Activated CD4-positive, alpha-beta T cell treated with anti-CD3 and anti-CD28 coated beads, Interleukin-2, amount 50 U/mL, for 4 hours (primary cell): ENCODE results near the gene TPD52L3.

Experiments used
- DNase-seq, 2 experiments: peaks; one replicate each; pipeline ENCODE4 v3.0.0-alpha.2; 2020

Gene TPD52L3

DNA sequence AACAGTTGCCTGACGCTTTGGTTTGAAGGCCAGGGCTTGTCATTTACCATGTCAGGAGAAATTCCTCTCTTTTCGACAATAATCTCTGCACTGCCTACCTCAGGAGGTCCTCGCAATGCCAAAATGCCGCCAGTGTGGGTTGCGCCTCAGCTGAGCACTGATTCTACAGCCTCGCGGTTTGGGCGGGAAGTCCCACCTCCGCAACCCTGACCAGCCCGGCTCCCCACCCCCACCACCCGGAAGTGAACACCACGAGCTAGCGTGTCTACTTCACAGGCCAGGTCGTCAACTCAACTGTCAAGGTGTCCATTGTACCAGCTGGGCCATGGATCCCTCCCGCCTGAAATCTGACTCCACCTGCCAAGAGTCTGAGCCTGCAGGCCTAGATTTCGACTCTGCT lies at the start of gene TPD52L3:
Gene TPD52L3, plus strand, starts transcription at position 273 of the 400 bp plus-strand sequence. CDS start 221 bp downstream, outside the sequence.
- no peak for DNase-seq

DNA sequence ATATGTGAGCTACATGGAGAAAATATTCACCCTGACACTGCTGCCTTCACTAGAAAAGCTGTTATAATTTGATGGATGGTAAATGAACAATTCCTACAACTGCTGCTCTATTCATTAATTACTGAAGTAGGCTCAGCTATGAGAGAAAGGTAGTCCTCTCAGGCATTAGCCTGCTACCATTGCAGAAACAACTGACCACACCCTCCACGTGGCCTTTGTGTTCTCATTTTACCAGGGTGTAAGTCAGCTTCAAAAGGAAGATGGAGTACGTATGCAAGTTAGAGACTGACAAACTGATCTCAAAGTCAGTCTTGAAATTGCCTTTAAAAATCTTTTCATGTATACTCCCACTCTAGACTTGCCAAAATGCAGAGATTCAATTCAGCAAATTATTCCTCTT lies 26.3 kb upstream of the TPD52L3 start:
- DNase-seq = no peak

DNA sequence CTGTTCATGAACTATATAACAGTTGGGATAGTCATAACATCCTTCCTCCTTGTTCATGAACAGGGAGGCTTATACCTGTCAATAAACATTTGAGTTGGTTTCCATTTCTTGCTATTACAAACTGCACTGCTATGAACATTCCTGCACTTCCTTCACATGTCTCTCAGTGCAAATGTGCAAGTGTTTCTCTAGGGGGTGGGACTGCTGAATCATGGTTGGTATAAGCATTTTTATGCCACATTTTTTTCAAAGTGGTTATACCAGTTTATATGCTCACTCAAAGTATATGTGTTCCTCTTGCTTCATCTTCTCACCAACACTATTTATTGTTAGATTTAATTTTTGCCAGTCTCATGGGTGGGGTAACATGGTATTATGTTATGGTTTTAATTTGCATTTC lies 25.8 kb upstream of the TPD52L3 start:
- DNase-seq = no peak

DNA sequence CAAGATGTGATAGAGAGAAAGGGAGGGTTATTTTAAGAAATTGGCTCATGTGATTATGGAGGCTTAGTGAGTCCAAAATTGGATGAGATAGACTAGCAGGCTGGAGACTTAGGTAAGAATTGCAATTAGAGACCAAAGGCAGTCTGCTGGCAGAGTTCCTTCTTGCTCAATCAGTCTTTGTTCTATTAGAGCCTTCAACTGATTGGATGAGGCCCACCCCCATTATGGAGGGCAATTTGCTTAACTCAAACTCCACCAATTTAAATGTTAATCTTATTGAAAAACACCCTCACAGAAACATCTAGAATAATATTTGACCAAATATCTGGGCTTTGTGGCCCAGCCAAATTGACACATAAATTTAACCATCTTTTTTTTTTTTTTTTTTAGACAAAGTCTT lies 23.9 kb upstream of the TPD52L3 start:
- no peak for DNase-seq

DNA sequence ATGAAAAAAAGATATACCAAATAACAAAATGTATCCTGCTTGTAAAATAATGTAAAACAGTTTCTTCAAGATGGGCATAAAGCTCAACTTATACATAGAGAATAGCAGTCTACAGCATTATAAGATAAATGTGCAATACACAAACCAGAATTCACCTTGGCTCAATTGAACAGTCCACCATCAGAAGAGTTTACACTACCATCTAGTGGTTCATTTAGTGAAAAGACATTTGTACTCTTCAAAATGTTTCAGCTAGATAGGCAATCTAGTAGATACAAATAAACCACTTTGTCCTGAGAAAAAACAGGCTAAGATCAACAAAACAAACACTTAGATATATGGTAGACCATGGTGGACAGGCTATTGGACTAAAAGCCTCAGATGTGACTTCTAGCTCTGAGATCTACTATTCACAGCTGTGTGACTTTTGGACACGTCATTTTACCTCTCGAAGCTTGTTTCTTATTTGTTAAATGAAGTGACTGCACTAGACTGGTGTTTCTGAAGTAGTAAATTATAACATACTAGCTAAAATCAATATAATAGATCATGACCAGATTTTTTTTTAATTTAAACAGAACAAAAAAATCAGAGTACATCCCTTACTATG lies 22.1 kb upstream of the TPD52L3 start:
- DNase-seq = no peak

DNA sequence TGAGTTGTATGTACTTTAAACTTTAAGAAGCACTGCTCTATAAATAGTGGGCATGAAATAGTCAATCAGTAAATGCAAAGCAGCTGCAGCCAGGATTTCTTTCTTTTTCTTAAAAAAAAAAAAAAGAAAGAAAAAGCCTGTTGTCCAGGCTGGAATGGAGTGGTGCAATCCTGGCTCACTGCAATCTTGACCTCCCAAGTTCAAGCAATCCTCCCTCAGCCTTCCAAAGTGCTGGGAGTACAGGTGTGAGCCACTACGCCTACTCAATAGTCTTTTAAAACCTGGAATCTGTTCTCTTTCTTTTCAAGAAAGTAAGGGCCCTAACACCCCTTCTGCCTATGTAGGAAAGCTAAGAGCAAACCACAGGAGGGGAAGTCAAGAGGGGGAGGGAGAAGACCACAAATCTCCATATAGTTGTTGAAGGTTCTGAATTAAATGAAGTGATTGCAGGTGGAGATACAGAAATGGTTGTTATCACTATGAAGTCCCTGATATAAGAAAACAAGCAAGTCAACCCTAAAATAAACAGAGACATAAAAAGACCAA lies 20.6 kb upstream of the TPD52L3 start:
- DNase-seq = no peak

DNA sequence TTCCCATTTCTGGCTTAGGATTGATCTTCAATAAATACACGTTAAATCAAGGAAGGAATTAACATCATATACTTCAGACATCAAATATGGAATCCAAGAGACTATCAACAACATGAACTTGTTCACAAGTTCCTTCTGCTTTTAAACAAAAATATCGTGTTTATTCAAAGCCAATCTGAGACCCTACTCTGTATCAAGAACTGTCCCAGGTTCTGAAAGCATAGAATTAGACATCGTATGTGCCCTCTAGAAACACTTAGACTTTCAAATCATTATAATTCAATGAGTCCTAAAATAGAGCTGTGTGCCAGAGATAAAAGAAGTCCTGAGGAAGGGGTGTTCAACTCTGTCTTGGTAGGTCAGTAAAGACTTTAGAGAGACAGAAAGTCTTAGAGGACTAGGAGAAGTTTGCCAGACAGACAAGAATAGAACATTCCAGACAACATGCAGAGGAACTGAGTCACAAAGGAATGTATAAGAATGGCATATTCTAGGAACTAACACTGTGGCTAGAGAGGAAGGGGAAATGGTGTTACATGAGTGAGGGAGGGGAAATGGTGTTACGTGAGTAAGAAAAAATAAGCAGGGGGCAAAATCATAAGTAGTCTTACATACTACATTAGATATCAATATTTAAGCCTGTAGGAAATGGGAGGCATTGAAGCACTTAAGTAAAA lies 2.9 kb downstream of the TPD52L3 start:
- no peak for DNase-seq

DNA sequence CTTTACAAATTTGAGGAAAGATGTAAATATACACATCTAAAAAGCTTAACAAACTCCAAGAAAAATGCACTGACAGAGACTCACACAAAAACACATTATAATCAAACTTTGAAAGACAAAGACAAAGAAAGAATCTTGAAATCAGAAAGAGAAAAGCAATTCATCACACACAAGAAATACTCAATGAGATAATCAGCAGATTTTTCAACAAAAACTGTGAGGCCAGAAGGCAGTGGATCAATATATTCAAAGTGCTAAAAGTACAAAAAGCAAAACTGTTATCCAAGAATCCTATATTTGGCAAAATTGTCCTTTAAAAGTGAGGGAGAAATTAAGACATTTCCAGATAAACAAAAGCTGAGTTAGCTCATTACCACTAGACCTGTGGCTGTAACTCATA lies 6.1 kb downstream of the TPD52L3 start:
- no peak for DNase-seq

DNA sequence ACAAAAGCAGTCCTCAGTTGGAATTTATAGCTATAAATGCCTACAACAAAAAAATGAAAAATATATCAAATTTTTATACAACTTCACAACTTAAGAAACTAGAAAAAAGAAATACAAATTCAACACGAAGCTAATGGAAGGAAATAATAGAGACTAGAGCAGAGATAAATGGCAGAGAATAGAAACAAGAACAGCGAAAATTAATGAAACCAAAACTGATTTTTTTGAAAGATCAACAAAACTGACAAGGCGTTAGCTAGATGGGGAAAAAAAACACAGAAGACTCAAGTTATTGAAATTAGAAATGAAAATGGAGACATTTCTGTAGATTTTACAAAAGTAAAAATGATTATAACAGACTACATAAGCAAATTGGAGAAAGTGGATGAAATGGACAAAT lies 20.6 kb downstream of the TPD52L3 start:
- DNase-seq = no peak

DNA sequence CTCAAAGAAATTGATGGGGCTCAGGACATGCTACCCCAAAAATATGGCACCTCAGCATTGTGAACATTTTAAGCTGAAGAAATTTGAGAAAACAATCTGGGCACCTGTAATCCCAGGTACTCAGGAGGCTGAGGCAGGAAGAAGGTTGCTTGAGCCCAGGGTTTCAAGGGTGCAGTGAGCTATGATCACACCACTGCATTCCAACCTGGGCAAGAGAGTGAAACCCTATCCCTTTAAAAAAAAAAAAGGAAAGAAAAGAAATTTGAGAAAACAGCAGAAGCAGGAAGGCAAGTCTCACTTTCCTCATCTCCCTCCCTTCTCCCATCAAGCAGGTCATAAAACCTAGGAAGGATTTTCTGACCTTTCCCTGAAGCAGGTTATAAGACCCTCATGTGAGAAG lies 23.6 kb downstream of the TPD52L3 start:
- no peak for DNase-seq

DNA sequence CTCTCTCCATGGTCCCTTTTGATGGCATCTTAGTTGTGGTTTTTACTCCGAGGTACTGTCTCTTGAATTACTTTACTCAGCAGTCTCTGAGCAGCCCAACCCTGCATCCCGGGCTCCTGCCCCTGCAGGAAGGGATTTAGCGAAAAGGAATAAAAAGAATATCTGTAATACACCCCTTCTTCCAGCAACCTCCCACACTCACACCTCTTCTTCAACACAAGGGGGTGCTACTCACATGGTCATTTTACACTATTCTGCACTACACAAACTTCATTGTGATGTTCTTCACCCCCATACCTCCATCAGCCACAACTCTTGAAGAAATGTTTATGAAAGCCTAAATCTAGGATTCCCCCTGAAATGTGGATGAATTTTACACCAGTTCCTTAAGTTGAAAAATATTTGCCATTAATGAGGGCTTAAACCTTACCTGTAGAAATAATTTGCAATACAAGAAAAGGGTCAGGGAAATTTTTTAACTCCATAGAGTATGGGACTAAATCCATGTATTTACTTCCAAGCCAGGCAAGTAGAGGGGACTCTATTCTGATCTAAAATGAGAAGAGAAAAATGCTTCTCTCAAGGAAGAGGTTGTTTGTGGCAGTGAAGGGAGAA lies 26.0 kb downstream of the TPD52L3 start:
- no peak for DNase-seq

DNA sequence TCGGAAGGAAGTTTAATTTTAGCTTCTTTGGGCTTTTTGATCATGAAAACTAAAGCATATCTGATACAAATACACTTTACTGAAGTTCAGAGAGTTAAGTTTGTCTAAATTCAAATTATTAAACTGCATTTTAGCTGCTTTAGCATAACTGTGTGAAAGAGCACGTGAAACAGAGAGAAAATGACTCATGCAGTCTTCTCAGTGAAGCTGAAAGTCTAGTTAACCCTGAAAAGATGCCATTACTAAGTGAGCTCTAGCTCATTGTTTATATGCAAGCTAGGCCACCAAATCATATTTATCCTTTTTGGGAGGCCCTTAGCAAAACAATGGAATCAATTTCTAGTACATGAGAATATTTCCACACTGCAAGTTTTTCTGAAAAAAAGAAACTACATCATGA lies 27.6 kb downstream of the TPD52L3 start:
- DNase-seq = no peak

DNA sequence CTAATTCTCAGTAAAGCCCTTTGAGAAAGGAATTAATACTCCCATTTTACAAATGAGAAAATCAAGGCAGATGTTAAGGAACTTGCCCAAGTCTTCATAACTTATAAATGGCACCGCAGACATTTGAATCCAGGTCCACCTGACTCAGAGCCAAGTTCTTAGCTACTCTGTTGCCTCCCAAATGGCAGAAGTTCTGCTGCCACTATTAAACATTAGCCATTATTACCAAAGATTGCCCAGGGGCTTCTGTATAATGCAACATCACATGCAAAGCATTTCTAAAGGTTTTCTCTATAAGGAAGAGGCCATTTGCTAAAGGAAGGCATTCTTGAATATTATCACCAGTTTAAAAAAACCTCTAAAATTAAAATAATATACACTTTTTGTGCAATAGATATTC lies 28.3 kb downstream of the TPD52L3 start:
- no peak for DNase-seq

DNA sequence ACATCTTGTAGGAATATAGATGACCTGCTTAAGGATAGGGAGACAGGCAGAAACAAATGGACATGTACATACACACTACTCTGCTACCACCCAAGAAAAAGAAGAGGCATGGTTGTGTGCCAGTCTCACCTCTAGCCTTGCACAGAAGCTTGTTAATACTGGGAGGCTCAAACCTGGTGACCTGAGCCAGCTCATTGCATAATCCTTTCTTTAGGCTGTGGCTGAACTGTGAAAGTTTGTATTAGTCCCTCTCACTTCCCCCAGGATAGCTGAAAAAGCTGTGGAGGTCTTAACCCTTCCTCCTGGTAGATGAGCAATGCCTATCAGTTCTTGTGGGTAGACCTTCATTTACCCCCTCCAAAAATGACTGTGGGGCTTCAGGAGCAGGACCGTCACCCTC lies 28.7 kb downstream of the TPD52L3 start:
- DNase-seq = no peak

DNA sequence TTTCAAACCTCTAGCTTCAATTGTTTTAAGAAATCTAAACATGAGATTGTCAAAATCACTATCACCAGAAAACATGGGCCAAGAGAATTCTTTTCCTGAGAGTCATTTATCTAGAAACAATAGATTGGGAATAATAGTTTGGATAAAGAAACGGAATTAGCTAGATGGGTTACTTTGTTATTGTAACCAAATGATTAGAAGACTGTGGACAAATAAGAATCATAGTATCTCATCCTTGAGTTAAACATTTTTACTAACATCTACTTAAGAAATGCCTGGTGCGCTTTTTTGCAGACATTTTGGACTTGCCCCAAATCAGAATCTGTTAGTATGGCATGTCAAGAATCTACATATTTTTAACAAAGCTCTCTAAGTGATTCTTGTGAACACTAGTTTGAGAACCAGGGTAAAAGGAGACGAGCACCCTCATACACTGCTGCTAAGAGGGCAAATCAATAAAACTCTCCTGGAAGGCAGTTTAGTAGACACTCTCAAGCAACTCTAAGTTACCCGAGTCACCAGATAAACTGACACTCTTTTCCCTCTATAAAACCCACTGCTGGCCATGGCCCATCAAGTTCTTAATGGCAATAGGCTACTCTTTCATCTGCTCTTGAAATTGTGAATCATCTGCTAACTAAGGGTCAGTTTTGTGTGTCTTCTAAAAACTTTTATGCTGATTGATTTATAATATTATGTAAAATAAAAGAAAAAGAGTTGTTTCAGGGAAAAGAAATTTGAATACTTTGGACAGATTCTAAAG lies 39.1 kb downstream of the TPD52L3 start:
- no peak for DNase-seq

DNA sequence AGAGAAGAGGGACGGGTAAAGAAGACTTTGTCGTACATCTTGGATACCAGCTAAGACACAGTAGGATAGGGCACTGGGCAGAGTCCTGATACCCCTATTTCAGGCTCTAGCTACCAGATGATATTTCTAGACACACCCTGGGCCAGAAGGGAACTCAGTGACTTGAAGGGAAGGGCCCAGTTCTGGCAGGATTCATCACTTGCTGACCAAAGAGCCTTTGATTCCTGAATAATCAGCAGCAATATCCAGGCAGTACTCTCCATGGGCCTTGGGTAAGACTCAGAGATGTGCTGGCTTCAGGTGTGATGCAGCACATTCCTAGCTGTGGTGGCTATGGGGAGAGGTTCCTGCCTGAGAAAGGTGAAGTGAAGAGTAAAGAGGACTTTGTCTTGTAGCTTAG lies 40.7 kb downstream of the TPD52L3 start:
- no peak for DNase-seq
